HG03045 (cell line): ENCODE results near the gene KDF1.
"Not testable (repeated sequence)": the region's sequence is repeated elsewhere in the genome, so short reads cannot be mapped to it uniquely, and the experiment has no call there.

Source experiments
- ATAC-seq: cut with Tn5 transposase; IDR thresholded peaks from one replicate; pipeline ENCODE4 v1.9.1; 2021; ENCODE audit warnings: mild to moderate bottlenecking, moderate library complexity; ENCODE audit not compliant: unreplicated experiment

Gene KDF1

DNA sequence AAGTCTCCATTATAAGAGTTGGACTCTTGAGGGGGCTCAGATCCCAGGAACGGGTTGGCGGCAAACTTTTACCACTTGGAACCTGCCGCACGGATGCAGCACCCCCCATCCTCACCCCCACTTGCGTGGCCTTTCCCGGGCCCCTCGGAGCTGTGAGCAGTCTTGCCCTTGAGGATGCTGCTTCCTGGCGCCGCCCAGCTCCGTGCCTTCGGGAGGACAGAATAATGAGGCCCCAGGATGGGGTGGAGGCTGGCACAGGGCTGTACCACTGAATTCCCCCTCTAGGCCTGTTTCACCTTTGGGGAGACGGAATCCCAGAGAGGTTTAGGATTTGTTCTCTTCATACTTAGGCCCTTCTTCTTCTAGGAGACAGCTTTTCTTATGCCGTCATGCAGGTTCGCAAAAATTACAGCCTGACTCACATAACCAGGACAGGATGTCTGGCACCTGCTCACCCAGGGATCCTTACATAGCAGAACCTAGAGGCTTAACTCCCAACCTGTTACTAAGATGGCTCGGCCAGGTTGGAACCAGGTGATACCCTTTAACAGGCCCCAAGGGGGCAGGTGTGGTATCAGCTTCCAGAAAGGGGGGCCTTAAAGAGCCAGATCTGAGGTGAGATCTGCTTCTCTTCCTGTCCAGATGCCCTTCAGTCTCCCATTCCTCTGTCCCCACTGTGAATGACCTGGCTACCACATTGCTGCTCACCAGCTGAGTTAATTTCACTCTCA lies 34.7 kb upstream of the KDF1 start:
- no peak for ATAC-seq

DNA sequence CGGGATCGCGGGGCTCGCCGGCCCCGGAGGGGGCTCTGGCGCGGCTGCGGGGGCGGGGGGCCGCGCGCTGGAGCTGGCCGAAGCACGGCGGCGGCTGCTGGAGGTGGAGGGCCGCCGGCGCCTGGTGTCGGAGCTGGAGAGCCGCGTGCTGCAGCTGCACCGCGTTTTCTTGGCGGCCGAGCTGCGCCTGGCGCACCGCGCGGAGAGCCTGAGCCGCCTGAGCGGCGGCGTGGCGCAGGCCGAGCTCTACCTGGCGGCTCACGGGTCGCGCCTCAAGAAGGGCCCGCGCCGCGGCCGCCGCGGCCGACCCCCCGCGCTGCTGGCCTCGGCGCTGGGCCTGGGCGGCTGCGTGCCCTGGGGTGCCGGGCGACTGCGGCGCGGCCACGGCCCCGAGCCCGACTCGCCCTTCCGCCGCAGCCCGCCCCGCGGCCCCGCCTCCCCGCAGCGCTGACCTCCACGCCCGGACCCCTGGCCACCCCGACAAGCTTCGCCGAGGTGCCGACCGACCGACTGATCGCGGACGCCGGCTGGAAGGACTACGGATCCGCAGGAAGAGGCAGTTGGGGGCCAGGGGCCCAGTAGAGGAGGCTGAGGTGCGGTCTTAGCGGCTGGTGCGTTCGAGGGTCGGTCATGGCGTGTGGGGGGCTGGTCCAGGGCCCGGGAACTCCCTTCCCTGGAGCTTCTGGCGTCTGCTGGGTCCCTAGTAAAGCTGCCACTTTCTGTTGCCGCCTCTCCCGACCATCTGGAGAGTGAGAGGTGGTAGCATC lies 33.9 kb upstream of the KDF1 start:
- ATAC-seq, result no peak

DNA sequence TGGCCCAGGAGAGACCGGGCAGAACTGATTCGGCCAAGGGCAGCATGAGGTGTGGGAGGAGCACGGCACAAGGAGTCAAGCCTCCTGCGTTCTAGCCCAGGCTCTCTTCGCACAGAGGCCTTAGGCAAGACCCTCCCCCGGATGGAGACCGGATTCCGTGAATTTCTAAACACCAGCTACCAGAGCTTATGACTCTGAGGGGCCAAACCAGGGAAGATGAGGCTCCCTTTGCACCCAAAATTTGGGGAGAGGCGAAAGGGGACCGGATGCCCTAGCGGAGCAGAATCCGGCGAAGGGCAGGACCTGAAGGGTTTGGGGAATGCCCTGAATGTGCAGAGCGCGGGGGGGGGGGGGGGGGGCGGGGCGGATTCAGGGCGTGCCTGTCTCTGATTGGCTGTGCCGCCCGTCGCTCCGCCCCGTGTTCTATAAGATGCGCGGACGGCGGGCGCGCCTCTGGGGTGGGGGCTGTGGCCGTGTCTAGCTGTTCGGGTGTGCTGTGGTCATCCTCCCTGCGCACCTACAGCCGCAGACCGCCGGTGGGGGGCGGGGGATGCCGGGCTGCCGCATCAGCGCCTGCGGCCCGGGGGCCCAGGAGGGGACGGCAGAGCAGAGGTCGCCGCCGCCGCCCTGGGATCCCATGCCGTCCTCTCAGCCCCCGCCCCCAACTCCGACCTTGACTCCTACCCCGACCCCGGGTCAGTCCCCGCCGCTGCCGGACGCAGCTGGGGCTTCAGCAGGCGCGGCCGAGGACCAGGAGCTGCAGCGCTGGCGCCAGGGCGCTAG lies 33.2 kb upstream of the KDF1 start, which contains the start of gene TRNP1:
TSS of gene TRNP1 (plus strand) at position 456 of the 783 bp plus-strand sequence. CDS start at position 551, 95 bp downstream.
- ATAC-seq, result peak; percentile 63

- no peak for ATAC-seq
Measured at GRCh38 chr1:26991310-26992116, 31.2 kb upstream of the KDF1 start.

GRCh38 chr1:26989403-26990109 lies 29.3 kb upstream of the KDF1 start:
- not testable (repeated sequence) for ATAC-seq

DNA sequence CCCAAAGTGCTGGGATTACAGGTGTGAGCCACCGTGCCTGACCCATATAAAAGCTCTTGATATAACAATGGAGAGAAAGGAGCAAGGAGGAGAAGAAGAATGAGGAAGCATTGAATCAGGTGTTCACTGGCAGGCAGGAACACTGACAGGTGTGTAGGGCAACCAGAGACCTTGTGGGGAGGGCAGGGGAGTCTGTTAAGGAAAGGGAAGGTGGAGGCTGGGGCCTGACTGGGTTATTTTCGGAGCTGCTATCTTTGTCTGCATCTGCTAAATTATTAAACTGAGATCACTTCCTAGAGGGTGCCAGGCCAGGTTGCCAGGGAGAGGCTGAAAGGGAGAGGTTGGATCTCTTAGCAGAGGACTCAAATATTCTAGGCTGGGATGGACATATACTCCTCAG lies 26.4 kb upstream of the KDF1 start:
- no peak for ATAC-seq

- ATAC-seq, result no peak
Measured at GRCh38 chr1:26984291-26984690, 24.0 kb upstream of the KDF1 start.

GRCh38 chr1:26983863-26984262 lies 23.6 kb upstream of the KDF1 start:
- no peak for ATAC-seq

GRCh38 chr1:26981146-26981846 lies 21.0 kb upstream of the KDF1 start:
- ATAC-seq, result no peak

DNA sequence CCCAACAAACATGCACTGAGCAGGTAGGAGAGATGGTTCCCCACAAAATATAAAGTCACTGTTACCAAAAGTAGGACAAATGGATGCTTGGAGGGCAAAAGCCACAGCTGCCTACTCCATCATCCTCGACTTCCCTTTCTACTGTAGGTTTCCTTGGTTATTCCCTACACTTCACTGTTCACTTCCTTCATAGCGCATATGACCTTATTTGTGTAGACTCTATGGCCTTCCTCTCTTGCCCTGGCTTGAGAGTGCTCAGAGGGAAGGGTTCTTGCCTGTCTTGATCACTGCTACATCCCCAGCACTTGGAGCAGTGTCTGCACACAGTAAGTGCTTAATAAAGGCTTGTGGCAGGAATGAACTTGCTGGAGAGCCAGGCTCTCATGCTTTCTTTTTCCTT lies 18.6 kb upstream of the KDF1 start:
- ATAC-seq, result no peak

DNA sequence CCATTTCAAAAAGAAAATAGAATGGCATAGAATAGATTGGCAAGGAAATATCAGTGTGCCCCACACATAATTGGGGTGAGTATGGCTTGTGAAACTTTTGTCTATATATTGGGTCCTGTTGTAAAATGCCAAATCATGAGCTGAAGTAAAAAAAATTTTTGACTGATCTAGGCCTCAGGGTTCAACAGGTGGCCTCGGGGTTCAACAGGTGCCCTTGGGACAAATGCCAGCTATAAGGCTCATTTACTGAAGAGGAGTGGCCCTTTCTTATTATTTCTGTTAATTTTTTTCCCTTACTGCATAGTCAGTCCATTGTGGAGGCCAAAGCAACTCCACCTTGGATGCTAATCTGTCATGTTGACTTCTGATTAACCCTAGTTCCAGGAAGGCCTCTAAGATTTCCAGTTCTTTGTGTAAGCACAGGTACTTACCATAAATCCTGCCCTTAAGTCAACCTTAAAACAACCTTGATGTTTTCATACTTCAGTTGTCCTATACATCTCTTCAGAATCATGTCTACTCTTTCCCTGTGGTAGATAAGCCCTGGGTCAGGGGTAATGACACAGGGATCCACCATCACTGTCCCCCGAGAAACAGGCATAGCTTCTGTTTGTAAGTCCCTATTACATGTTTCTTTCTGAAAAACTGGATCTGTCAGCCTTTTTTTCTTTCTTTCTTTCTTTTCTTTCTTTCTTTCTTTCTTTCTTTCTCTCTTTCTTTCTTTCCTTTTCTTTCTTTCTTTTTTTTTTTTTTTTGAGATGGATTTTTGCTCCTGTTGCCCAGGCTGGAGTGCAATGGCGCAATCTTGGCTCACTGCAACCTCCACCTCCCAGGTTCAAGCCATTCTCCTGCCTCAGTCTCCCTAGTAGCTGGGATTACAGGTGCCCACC lies 16.6 kb upstream of the KDF1 start:
- ATAC-seq, result no peak

- ATAC-seq, result no peak
Measured at GRCh38 chr1:26972821-26973220, 12.6 kb upstream of the KDF1 start.

GRCh38 chr1:26972390-26972789 lies 12.1 kb upstream of the KDF1 start:
- no peak for ATAC-seq

GRCh38 chr1:26971590-26971989 lies 11.3 kb upstream of the KDF1 start:
- ATAC-seq, result no peak

GRCh38 chr1:26970810-26971209 lies 10.5 kb upstream of the KDF1 start:
- ATAC-seq, result no peak

DNA sequence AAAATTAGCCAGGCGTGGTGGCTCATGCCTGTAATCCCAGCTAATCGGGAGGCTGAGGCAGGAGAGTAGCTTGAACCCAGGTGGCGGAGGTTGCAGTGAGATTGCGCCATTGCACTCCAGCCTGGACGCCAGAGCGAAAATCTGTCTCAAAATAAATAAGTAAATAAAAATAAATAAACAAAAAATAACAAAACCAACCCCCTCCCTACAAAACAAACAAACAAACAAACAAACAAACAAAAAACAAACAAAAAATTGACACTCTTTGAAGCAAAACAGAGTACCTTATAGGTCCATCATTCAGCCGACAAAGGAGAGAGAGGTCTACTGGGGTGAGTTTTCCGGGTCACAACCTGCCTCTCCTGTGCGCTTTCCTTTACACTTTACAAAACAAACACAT lies 5.4 kb upstream of the KDF1 start:
- no peak for ATAC-seq

DNA sequence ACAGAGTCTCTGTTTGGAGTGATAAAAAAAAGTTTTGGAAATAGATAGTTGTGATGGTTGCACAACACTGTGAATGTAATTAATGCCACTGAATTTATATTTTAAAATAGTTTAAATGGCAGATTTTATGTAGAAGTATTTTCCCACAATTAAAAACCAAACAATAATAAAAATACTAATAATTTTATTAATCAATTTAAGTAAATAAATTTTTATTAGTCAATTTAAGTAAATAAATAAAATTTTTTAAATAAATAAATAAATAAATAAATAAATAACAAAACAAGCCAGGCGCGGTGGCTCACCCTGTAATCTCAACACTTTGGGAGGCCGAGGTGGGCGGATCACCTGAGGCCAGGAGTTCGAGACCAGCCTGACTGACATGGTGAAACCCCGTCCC lies 4.9 kb upstream of the KDF1 start:
- ATAC-seq, result no peak

- no peak for ATAC-seq
Measured at GRCh38 chr1:26961826-26962225, 1.6 kb upstream of the KDF1 start.

GRCh38 chr1:26960625-26960966 lies 328 bp upstream of the KDF1 start:
- no peak for ATAC-seq
